ENCODE measurements around the gene MECP2.

DNA sequence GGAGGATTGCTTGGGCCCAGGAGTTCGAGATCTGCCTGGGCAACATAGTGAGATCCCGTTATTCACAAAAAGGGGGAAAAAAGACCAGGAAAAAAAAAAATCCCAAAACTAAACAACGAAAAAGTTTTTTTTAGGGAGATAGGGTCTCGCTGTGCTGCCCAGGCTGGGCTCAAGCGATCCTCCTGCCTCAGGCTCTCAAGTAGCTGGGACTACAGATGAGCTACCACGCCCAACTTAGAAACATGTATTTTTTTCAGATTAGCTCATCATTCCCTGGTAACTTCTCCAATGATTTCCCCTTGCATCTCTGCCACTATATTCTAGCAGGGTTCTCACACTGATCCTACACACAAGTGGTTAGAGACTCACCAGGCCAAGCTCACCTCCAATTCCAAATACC lies 53.4 kb downstream of the MECP2 start:
- TF ChIP-seq ZNF274 (IDR thresholded peaks at IDR 0.05; ENCODE audit: low read depth, low read length) (no peak), YY1 (IDR thresholded peaks at IDR 0.05; ENCODE audit: insufficient read depth, insufficient read length) (no peak), SUZ12 (IDR thresholded peaks at IDR 0.05; ENCODE audit: extremely low read depth, insufficient read depth, insufficient read length) (no peak)

All from NT2/D1 (cell line).